Fibroblast of lung (primary cell): Measurements from ENCODE around the gene FMN1.

ENCODE experiments used
- EZH2 ChIP-seq: IDR thresholded peaks from 2 replicates; pipeline ENCODE4 v1.5.1; 2012; ENCODE audit warnings: low read length, control low read depth, mild to moderate bottlenecking; ENCODE audit errors: missing control alignments
- TF ChIP-seq, protein P1 (sequence below), 2 donors: IDR thresholded peaks in 1 of 2; conservative IDR thresholded peaks in 1 of 2; 1 replicate in 1 of 2; 2 replicates in 1 of 2; pipeline ENCODE4 v1.5.1; 2011 to 2012; ENCODE audit warnings: low read length in 2 of 2, control low read depth in 1 of 2, inconsistent platforms in 1 of 2, low read depth in 1 of 2, mild to moderate bottlenecking in 1 of 2

GRCh38 chr15:33074212-33074611, 120.3 kb downstream of the FMN1 start:
- TF ChIP-seq, protein P1, sequence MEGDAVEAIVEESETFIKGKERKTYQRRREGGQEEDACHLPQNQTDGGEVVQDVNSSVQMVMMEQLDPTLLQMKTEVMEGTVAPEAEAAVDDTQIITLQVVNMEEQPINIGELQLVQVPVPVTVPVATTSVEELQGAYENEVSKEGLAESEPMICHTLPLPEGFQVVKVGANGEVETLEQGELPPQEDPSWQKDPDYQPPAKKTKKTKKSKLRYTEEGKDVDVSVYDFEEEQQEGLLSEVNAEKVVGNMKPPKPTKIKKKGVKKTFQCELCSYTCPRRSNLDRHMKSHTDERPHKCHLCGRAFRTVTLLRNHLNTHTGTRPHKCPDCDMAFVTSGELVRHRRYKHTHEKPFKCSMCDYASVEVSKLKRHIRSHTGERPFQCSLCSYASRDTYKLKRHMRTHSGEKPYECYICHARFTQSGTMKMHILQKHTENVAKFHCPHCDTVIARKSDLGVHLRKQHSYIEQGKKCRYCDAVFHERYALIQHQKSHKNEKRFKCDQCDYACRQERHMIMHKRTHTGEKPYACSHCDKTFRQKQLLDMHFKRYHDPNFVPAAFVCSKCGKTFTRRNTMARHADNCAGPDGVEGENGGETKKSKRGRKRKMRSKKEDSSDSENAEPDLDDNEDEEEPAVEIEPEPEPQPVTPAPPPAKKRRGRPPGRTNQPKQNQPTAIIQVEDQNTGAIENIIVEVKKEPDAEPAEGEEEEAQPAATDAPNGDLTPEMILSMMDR (conservative IDR thresholded peaks at IDR 0.05 in 1 of 2, IDR thresholded peaks at IDR 0.05 in 1 of 2; ENCODE audit: low read depth in 1 of 2, low read length in 2 of 2) = no peak
- TF ChIP-seq EZH2 = no peak
